H1 (cell line): ENCODE results near the gene RAB3IL1. TPM values are rescaled to one million over a fixed set of nuclear protein-coding genes. Genes with fewer than 3 reads are reported as not detected.

Experiments used
- CTCF ChIA-PET: fragments of 300-600 bp; sonication (Branson Sonifier 250); formaldehyde crosslinking; loops from one replicate; lab custom pipeline; 2021; ENCODE audit not compliant: partially characterized antibody; lab: Charles Lee
- POLR2A ChIA-PET: fragments of 300-600 bp; sonication (Branson Sonifier 250); formaldehyde crosslinking; loops from one replicate; lab custom pipeline; 2021; ENCODE audit warnings: inconsistent platforms; ENCODE audit not compliant: partially characterized antibody; lab: Charles Lee
- DNase-seq, 2 experiments: peaks; one replicate each; pipeline versions ENCODE4 v3.0.0 to v3.0.0-alpha.2; 2010 to 2022; ENCODE audit warnings: low spot score in 2 of 2, low read depth in 1 of 2, mixed read lengths in 1 of 2
- FAIRE-seq: peaks from 2 replicates; lab custom pipeline; 2011; peaks lifted over from hg19 to GRCh38; lab: Jason Lieb, UNC
- H2AFZ ChIP-seq: 2 replicates; pipeline ENCODE4 v1.8.1; 2012; ENCODE audit warnings: low read length, inconsistent platforms
- H2AK5ac ChIP-seq: 2 replicates; pipeline ENCODE4 v1.6.1; 2013; ENCODE audit warnings: low read depth, low read length
- H2BK120ac ChIP-seq: replicated peaks from 2 replicates; pipeline ENCODE3; 2013; ENCODE audit warnings: low read depth, low read length, inconsistent platforms
- H2BK12ac ChIP-seq: 2 replicates; pipeline ENCODE4 v1.6.1; 2013; ENCODE audit warnings: low read depth, low read length
- H2BK15ac ChIP-seq: 2 replicates; pipeline ENCODE4 v1.6.1; 2013; ENCODE audit warnings: low read length
- H2BK20ac ChIP-seq: 2 replicates; pipeline ENCODE4 v1.6.1; 2013; ENCODE audit warnings: low read length
- H2BK5ac ChIP-seq: 2 replicates; pipeline ENCODE4 v1.6.1; 2013; ENCODE audit warnings: low read depth, low read length
- H3K14ac ChIP-seq: 2 replicates; pipeline ENCODE4 v1.6.1; 2013; ENCODE audit warnings: inconsistent platforms; ENCODE audit not compliant: insufficient read length
- H3K18ac ChIP-seq: 2 replicates; pipeline ENCODE4 v1.6.1; 2013; ENCODE audit warnings: low read length; ENCODE audit errors: extremely low read depth
- H3K23ac ChIP-seq: 2 replicates; pipeline ENCODE4 v1.6.1; 2013; ENCODE audit warnings: inconsistent platforms; ENCODE audit not compliant: insufficient read length
- H3K23me2 ChIP-seq: 2 replicates; pipeline ENCODE4 v1.6.1; 2013; ENCODE audit warnings: low read depth, low read length
- H3K27ac ChIP-seq: 2 replicates; pipeline ENCODE4 v1.6.1; 2011; ENCODE audit warnings: low read depth, low read length, inconsistent platforms
- H3K27me3 ChIP-seq, 4 experiments: replicated peaks in 1 of 4; 1 replicate in 1 of 4; 2 replicates in 3 of 4; pipeline versions ENCODE4 v1.6.1 to v1.8.1; 2011 to 2013; ENCODE audit warnings: low read length in 3 of 4, mild to moderate bottlenecking in 3 of 4, inconsistent platforms in 2 of 4, mixed read lengths in 2 of 4, moderate library complexity in 1 of 4; ENCODE audit not compliant: control insufficient read depth in 3 of 4, insufficient read depth in 3 of 4; ENCODE audit errors: extremely low read depth in 1 of 4
- H3K36me3 ChIP-seq, 4 experiments: 2 replicates each; pipeline versions ENCODE4 v1.6.1 to v1.8.1; 2011 to 2013; ENCODE audit warnings: mild to moderate bottlenecking in 4 of 4, low read length in 3 of 4, moderate library complexity in 2 of 4, control low read depth in 1 of 4, inconsistent platforms in 1 of 4; ENCODE audit not compliant: insufficient read depth in 4 of 4, control insufficient read depth in 2 of 4
- H3K4ac ChIP-seq: replicated peaks from 2 replicates; pipeline ENCODE3; 2013; ENCODE audit warnings: low read length, low read depth, mixed read lengths, inconsistent platforms; ENCODE audit not compliant: insufficient read length
- H3K4me1 ChIP-seq, 4 experiments: replicated peaks in 1 of 4; 1 replicate in 1 of 4; 2 replicates in 3 of 4; pipeline versions ENCODE4 v1.6.1 to v1.8.1; 2011 to 2013; ENCODE audit warnings: low read length in 3 of 4, inconsistent platforms in 2 of 4, mixed read lengths in 1 of 4; ENCODE audit not compliant: insufficient read depth in 4 of 4, control insufficient read depth in 3 of 4
- H3K4me2 ChIP-seq, 2 experiments: 2 replicates each; pipeline versions ENCODE4 v1.6.1 to v1.8.1; 2011 to 2013; ENCODE audit warnings: low read depth in 2 of 2, low read length in 2 of 2, control low read depth in 1 of 2, inconsistent platforms in 1 of 2, mild to moderate bottlenecking in 1 of 2; ENCODE audit not compliant: insufficient read depth in 1 of 2
- H3K4me3 ChIP-seq, 4 experiments: fragments of 200-600, 300-600 bp in 1 of 4; sonication (generic), shearing (Covaris generic), sonication (Bioruptor Twin) in 1 of 4; 2 replicates each; pipeline versions ENCODE4 v1.5.1 to v1.8.1; 2011 to 2016; ENCODE audit warnings: low read length in 4 of 4, low read depth in 3 of 4, control low read depth in 2 of 4, inconsistent platforms in 2 of 4, mild to moderate bottlenecking in 2 of 4, mixed read lengths in 1 of 4, moderate library complexity in 1 of 4; ENCODE audit not compliant: insufficient read depth in 2 of 4; ENCODE audit errors: extremely low read depth in 1 of 4
- H3K56ac ChIP-seq: replicated peaks from 2 replicates; pipeline ENCODE3; 2013; ENCODE audit warnings: low read depth, mild to moderate bottlenecking, mixed read lengths, low read length, inconsistent platforms; ENCODE audit not compliant: insufficient read length
- H3K79me1 ChIP-seq: 2 replicates; pipeline ENCODE4 v1.6.1; 2013; ENCODE audit warnings: low read depth, low read length, control low read depth
- H3K79me2 ChIP-seq, 2 experiments: 2 replicates each; pipeline versions ENCODE4 v1.6.1 to v1.8.1; 2012 to 2013; ENCODE audit warnings: low read length in 2 of 2, mild to moderate bottlenecking in 2 of 2, inconsistent platforms in 1 of 2; ENCODE audit not compliant: insufficient read depth in 2 of 2, control insufficient read depth in 1 of 2
- H3K9ac ChIP-seq, 4 experiments: replicated peaks in 1 of 4; 1 replicate in 1 of 4; 2 replicates in 3 of 4; pipeline versions ENCODE4 v1.6.1 to v1.8.1; 2011 to 2013; ENCODE audit warnings: low read depth in 3 of 4, low read length in 3 of 4, control low read depth in 2 of 4, mild to moderate bottlenecking in 2 of 4, moderate library complexity in 2 of 4, inconsistent platforms in 1 of 4; ENCODE audit errors: extremely low read depth in 1 of 4
- H3K9me3 ChIP-seq, 2 experiments: 2 replicates each; pipeline versions ENCODE4 v1.6.1 to v1.8.1; 2012 to 2013; ENCODE audit warnings: mild to moderate bottlenecking in 2 of 2, moderate library complexity in 2 of 2, control low read depth in 1 of 2, inconsistent platforms in 1 of 2, low read depth in 1 of 2, low read length in 1 of 2, mixed read lengths in 1 of 2; ENCODE audit not compliant: insufficient read depth in 2 of 2
- H4K20me1 ChIP-seq, 2 experiments: replicated peaks in 1 of 2; 2 replicates each; pipeline versions ENCODE3 to v1.8.1; 2011 to 2013; ENCODE audit warnings: inconsistent platforms in 2 of 2, low read length in 2 of 2, mild to moderate bottlenecking in 1 of 2; ENCODE audit not compliant: insufficient read depth in 2 of 2, control insufficient read depth in 1 of 2
- H4K5ac ChIP-seq: 2 replicates; pipeline ENCODE4 v1.6.1; 2013; ENCODE audit warnings: low read length, low read depth, mixed read lengths, inconsistent platforms; ENCODE audit not compliant: insufficient read length
- H4K8ac ChIP-seq: 2 replicates; pipeline ENCODE4 v1.8.0; 2013; ENCODE audit warnings: mild to moderate bottlenecking, moderate library complexity, low read length, inconsistent platforms; ENCODE audit not compliant: insufficient read depth; ENCODE audit errors: extremely low read depth
- H4K91ac ChIP-seq: replicated peaks from 2 replicates; pipeline ENCODE3; 2013; ENCODE audit warnings: low read length, mixed read lengths, inconsistent platforms; ENCODE audit not compliant: insufficient read length
- BACH1 ChIP-seq: IDR thresholded peaks from 2 replicates; pipeline ENCODE4 v1.6.1; 2012; ENCODE audit warnings: low read length, improper control_type of control experiment
- CBX5 ChIP-seq: fragments of 300-800, 300-1000 bp; sonication (generic); IDR thresholded peaks from 2 replicates; pipeline ENCODE4 v1.7.1; 2016; ENCODE audit warnings: antibody characterized with exemption, low read length, low read depth
- CREB1 ChIP-seq: IDR thresholded peaks from 2 replicates; pipeline ENCODE4 v1.6.1; 2012; ENCODE audit warnings: inconsistent platforms
- CTCF ChIP-seq, 3 experiments: IDR thresholded peaks; 1 replicate in 2 of 3; 2 replicates in 1 of 3; pipeline versions ENCODE4 v1.5.1 to v1.6.1; 2011; ENCODE audit warnings: low read length in 3 of 3, mild to moderate bottlenecking in 3 of 3, inconsistent platforms in 2 of 3, low read depth in 1 of 3, moderate library complexity in 1 of 3; ENCODE audit not compliant: insufficient read depth in 1 of 3; ENCODE audit errors: control extremely low read depth in 1 of 3
- JUN ChIP-seq: IDR thresholded peaks from 2 replicates; pipeline ENCODE4 v1.6.1; 2011; ENCODE audit warnings: low read depth, mild to moderate bottlenecking, improper control_type of control experiment, low read length
- KDM1A ChIP-seq: fragments of 200-600, 300-600 bp; sonication (generic); IDR thresholded peaks from 2 replicates; pipeline ENCODE4 v1.7.1; 2016; ENCODE audit warnings: mild to moderate bottlenecking, low read length, borderline replicate concordance
- POLR2AphosphoS5 ChIP-seq: IDR thresholded peaks from 2 replicates; pipeline ENCODE4 v1.6.1; 2011; ENCODE audit warnings: low read depth, low read length
- POU5F1 ChIP-seq: IDR thresholded peaks from 2 replicates; pipeline ENCODE4 v1.6.1; 2011; ENCODE audit warnings: low read depth, mild to moderate bottlenecking, low read length, moderate library complexity
- TEAD4 ChIP-seq: IDR thresholded peaks from 2 replicates; pipeline ENCODE4 v1.6.1; 2012; ENCODE audit warnings: low read depth, low read length, inconsistent platforms, mixed read lengths
- WGBS, 2 experiments: shearing (Covaris generic) in 1 of 2; methylation state at CpG; one replicate each; pipeline versions ENCODE4 v1.1.6 to v1.1.7; 2013 to 2015; ENCODE audit warnings: low lambda C conversion rate in 2 of 2, mixed read lengths in 2 of 2, inconsistent platforms in 1 of 2, low coverage in 1 of 2, missing lambda C conversion rate in 1 of 2; ENCODE audit not compliant: insufficient replicate concordance in 2 of 2, insufficient coverage in 1 of 2, insufficient read length in 1 of 2; ENCODE audit errors: extremely low coverage in 1 of 2, missing lambda C conversion rate in 1 of 2; 5-methylcytosine and 5-hydroxymethylcytosine counted together
- polyA plus RNA-seq, 7 experiments: library from polyadenylated mRNA; depleted of rRNA in 3 of 7; stranded (reverse) in 5 of 7; unstranded in 2 of 7; fragments of >200 nt in 5 of 7; fragments of 200-250 nt in 2 of 7; gene quantifications; 1 replicate in 5 of 7; 2 replicates in 1 of 7; 4 replicates in 1 of 7; pipeline versions ENCODE4 v1.2.1 to v1.2.3, GENCODE V29; 2011 to 2013; ENCODE audit warnings: missing spikeins in 2 of 7, mixed read lengths in 2 of 7
- total RNA-seq: library from RNA; stranded (reverse); fragmentation: NEBNext Ultra II Directional; extraction: Animal tissue kit (Norgen Biotek cat#: 25700); gene quantifications from 2 replicates; pipeline ENCODE4 v1.2.1, GENCODE V29; 2021

Gene RAB3IL1
- total and polyA plus RNA-seq, 2 of the 8 experiments (the other 6 are each of a cell fraction or from before 2014, with no cell fraction given): 6.8 to 7.9 TPM

GRCh38 chr11:61862714-61863547 lies 54.4 kb downstream of the RAB3IL1 start:
- Histone ChIP-seq H2AFZ (no peak overlapping the region), H3K9me3 (no peaks in the 10 kb centered on the region)
- TF ChIP-seq JUN: no peak
- no peak for TF ChIP-seq BACH1
- TF ChIP-seq KDM1A: no peak
- peak; percentile 21; the same call in 1 of the 2 replicates for TF ChIP-seq POLR2AphosphoS5
- no peak for TF ChIP-seq CTCF (IDR thresholded peaks at IDR 0.05; ENCODE audit: control extremely low read depth in 1 of 3, insufficient read depth in 1 of 3, low read depth in 1 of 3, low read length in 3 of 3)
- no peak for TF ChIP-seq CBX5
- TF ChIP-seq CREB1: no peak
- no peak for TF ChIP-seq TEAD4
- no peak for TF ChIP-seq POU5F1

More at GRCh38 chr11:61862714-61863547, 54.4 kb downstream of the RAB3IL1 start:
- Histone ChIP-seq H3K4me2 (no peak overlapping the region), H3K79me2 (no peaks in the 10 kb centered on the region), H3K79me1 (no peaks in the 10 kb centered on the region), H4K91ac (no peak overlapping the region), H3K56ac (no peak overlapping the region), H3K4me1 (no peaks in the 10 kb centered on the region), H3K4me3 (no peak overlapping the region), H4K20me1 (peaks cover 7 to 10% of the 10 kb centered on the region in 2 experiments), H3K23me2 (no peaks in the 10 kb centered on the region), H4K5ac (no peak overlapping the region), H3K14ac (no peak overlapping the region), H2BK20ac (no peak overlapping the region), H3K27ac (no peak overlapping the region), H3K27me3 (no peaks in the 10 kb centered on the region), H3K9ac (no peak overlapping the region), H2BK120ac (no peak overlapping the region), H2AK5ac (no peak overlapping the region), H2BK12ac (no peak overlapping the region), H3K23ac (no peak overlapping the region), H2BK5ac (no peak overlapping the region; the same call in 1 of the 2 replicates), H2BK15ac (no peak overlapping the region), H3K36me3 (peaks cover 23 to 70% (median 46%) of the 10 kb centered on the region in 4 experiments), H3K18ac (no peak overlapping the region), H3K4ac (no peak overlapping the region), H4K8ac (peak overlapping the region; percentile 8)
- no peak for DNase-seq
- FAIRE-seq: no peak
- ChIA-PET CTCF (interaction anchor here (1.2 to 1.8 kb wide), 4 partner anchors 8 to 66 kb away, joined by 3 to 7 read pairs (median 5); no protein-coding TSS in a partner anchor), POLR2A (interaction anchor here (0.6 to 1.1 kb wide), 2 partner anchors 9 to 16 kb away, joined by 3 read pairs; no protein-coding TSS in a partner anchor)
- 95% methylated on average over 18 of the region's 18 CpGs; no CpG with 5 or more reads in 1 of the 2 experiments for WGBS, 2 experiments
